GM19467 (cell line): ENCODE results near the gene LPCAT4.

Experiments used
- ATAC-seq: cut with Tn5 transposase; IDR thresholded peaks from one replicate; pipeline ENCODE4 v1.9.1; 2021; ENCODE audit warnings: mild to moderate bottlenecking, moderate library complexity; ENCODE audit not compliant: unreplicated experiment

LPCAT4 gene

GRCh38 chr15:34337557-34338306 lies 29.3 kb downstream of the LPCAT4 start, which contains the start of gene SLC12A6:
TSS of gene SLC12A6 (minus strand) at chr15:34337781. CDS start at chr15:34336680, 1,101 bp downstream.
- ATAC-seq: peak; percentile 68

- ATAC-seq: peak; percentile 1
These were observed 29.9 kb downstream of the LPCAT4 start for GRCh38 chr15:34336991-34337556.

- no peak for ATAC-seq
These were observed 30.6 kb downstream of the LPCAT4 start for GRCh38 chr15:34336231-34336990.

- ATAC-seq: no peak
These were observed 31.6 kb downstream of the LPCAT4 start for GRCh38 chr15:34335176-34336032.

GRCh38 chr15:34334672-34335071 lies 32.3 kb downstream of the LPCAT4 start:
- no peak for ATAC-seq

GRCh38 chr15:34332553-34333120 lies 34.4 kb downstream of the LPCAT4 start:
- ATAC-seq: no peak

GRCh38 chr15:34331809-34332208 lies 35.2 kb downstream of the LPCAT4 start:
- no peak for ATAC-seq

GRCh38 chr15:34330279-34330678 lies 36.7 kb downstream of the LPCAT4 start:
- ATAC-seq: no peak

- ATAC-seq: no peak
These were observed 38.0 kb downstream of the LPCAT4 start for GRCh38 chr15:34329006-34329405.

- ATAC-seq: no peak
These were observed 39.1 kb downstream of the LPCAT4 start for GRCh38 chr15:34327906-34328305.

GRCh38 chr15:34325368-34325767 lies 41.6 kb downstream of the LPCAT4 start:
- ATAC-seq: no peak

GRCh38 chr15:34324933-34325332 lies 42.1 kb downstream of the LPCAT4 start:
- ATAC-seq: no peak

- no peak for ATAC-seq
These were observed 43.8 kb downstream of the LPCAT4 start for GRCh38 chr15:34323217-34323616.

- peak; percentile 50 for ATAC-seq
These were observed 48.5 kb downstream of the LPCAT4 start for GRCh38 chr15:34318277-34319079.

- no peak for ATAC-seq
These were observed 52.2 kb downstream of the LPCAT4 start for GRCh38 chr15:34314491-34315490.

GRCh38 chr15:34311563-34311962 lies 55.4 kb downstream of the LPCAT4 start:
- ATAC-seq: no peak
